ENCODE data around the gene USP6NL.

Gene USP6NL

GRCh38 chr10:11415095-11415494 is 196.4 kb downstream of the USP6NL start:
- DNase-seq (ENCODE audit: low read depth): no peak

GRCh38 chr10:11414314-11415038 is 197.0 kb downstream of the USP6NL start:
- DNase-seq (ENCODE audit: low read depth): no peak

- no peak for DNase-seq (ENCODE audit: low read depth)
Observed at GRCh38 chr10:11411926-11412545, 199.4 kb downstream of the USP6NL start.

GRCh38 chr10:11409357-11409756 is 202.1 kb downstream of the USP6NL start:
- no peak for DNase-seq (ENCODE audit: low read depth)

GRCh38 chr10:11407939-11408338 is 203.5 kb downstream of the USP6NL start:
- no peak for DNase-seq (ENCODE audit: low read depth)

GRCh38 chr10:11406746-11407145 is 204.7 kb downstream of the USP6NL start:
- DNase-seq (ENCODE audit: low read depth): no peak

GRCh38 chr10:11404901-11405300 is 206.5 kb downstream of the USP6NL start:
- DNase-seq (ENCODE audit: low read depth): no peak
